NOMO-1 treated with DMSO at 0.1 percent for 48 hours (cell line): Measurements from ENCODE around the gene PAX5.

Source experiments
- DNase-seq: peaks from one replicate; lab custom pipeline; 2025; ENCODE audit not compliant: unreplicated experiment; lab: John Stamatoyannopoulos, UW

Gene PAX5

GRCh38 chr9:36988848-36989247, 45.2 kb downstream of the PAX5 start:
- DNase-seq, result no peak

DNA sequence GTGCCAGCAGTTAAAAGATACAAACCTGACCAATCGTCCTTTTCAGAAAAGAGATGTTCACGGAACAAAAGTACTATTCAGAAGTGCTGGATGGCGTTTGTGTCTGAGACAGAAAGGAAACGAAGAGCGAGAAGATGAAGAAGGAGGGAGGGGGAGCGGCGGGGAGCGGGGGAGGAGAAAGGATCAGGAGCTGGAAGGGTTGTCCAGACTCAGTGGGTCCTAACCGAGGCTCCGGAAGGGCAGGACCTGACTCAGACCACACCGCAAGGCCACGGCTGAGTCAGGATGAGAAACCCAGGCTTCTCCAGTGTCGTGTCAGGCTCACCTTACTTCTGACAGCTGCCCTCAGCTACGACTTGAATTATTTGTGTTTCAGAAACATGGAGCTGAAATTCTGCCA, 46.2 kb downstream of the PAX5 start:
- no peak for DNase-seq

- DNase-seq, result no peak
These were observed 46.7 kb downstream of the PAX5 start for GRCh38 chr9:36987409-36987808.

- no peak for DNase-seq
These were observed 47.3 kb downstream of the PAX5 start for GRCh38 chr9:36986468-36987408.

GRCh38 chr9:36985769-36986467, 48.1 kb downstream of the PAX5 start:
- no peak for DNase-seq

GRCh38 chr9:36985061-36985768, 48.9 kb downstream of the PAX5 start:
- no peak for DNase-seq

GRCh38 chr9:36980148-36980974, 53.7 kb downstream of the PAX5 start:
- no peak for DNase-seq

- DNase-seq, result no peak
These were observed 57.6 kb downstream of the PAX5 start for GRCh38 chr9:36976371-36977030.

- no peak for DNase-seq
These were observed 59.3 kb downstream of the PAX5 start for GRCh38 chr9:36974731-36975130.

GRCh38 chr9:36971935-36972488, 62.1 kb downstream of the PAX5 start:
- no peak for DNase-seq

- DNase-seq, result no peak
These were observed 63.8 kb downstream of the PAX5 start for GRCh38 chr9:36970007-36970888.

DNA sequence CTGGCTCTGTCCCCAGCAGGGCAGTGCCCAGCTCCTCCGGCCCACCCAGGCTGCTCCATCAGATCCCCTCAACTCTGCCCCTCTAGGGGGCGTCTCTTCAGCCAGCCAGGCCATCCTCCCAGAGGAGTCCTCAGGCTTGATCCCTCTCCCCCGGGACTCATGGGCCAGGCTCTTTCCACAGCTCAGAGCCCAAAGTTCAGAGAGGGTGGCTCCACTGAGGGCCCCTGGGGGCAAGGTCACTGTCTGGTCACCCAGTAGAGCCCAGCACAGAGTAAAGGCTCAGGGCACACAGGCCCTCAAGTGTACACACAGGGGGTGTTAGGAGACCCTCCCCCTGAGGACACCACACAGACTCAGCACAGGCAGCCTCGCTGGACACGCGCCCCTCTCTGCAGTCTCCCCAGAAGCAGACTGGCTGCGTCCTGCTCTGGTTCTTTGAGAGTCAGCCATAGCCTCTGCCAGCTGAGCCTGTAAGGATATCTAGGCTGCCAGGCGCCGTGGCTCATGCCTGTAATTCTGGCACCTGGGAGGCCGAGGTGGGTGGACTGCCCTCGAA, 64.8 kb downstream of the PAX5 start:
- DNase-seq, result no peak

GRCh38 chr9:36968574-36969215, 65.4 kb downstream of the PAX5 start:
- DNase-seq, result no peak

DNA sequence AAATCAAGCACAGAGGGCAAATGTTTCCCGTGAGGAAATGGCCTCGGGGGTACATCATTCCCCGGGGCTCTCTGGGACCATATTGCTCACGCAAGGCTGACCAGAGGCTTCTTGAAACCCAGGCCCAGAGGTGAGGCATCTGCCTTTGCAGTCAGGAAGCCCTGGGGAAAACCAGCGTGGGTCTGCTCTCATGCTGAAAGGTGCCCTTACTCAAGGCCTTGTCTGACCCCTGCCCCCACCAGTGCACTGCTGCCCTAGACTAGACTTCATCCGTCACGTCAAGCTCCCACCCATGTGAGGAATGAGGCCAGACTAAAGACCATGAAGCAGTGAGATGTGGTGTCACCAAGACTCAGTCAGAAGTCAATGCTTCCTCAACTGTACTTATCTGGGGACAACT, 66.1 kb downstream of the PAX5 start:
- DNase-seq, result no peak

DNA sequence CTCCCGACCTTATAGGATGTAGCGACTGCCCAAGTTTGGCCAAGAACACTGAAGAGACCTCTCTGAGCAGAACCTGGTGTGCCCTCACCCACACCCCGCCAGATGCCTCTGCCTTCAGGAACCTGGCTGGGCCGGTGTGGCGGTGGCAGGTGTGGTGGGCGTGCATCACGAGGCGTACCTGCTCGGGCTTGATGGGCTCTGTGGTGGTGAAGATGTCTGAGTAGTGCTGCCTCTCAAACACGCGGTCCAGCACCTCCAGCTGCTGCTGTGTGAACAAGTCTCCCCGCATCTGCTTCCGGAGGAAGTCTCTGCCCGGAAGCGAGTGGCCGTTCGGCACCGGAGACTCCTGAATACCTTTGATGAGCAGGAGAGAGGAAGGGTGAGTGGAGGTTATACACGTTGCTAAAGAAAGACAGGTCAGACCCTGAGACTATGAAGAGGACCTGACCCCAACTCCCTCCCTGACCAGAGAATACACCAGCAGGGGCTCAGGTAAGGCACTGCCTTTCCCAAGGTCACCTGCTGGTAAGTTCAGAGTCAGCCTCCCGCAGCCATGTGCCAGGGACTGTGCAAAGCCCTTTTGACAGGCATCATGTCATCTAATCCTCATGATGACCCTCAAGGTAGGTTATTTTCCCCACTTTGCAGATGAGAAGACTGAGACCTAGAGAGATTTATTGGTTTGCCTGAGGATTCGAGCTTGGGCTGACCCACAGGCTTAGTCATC, 67.5 kb downstream of the PAX5 start:
- no peak for DNase-seq

DNA sequence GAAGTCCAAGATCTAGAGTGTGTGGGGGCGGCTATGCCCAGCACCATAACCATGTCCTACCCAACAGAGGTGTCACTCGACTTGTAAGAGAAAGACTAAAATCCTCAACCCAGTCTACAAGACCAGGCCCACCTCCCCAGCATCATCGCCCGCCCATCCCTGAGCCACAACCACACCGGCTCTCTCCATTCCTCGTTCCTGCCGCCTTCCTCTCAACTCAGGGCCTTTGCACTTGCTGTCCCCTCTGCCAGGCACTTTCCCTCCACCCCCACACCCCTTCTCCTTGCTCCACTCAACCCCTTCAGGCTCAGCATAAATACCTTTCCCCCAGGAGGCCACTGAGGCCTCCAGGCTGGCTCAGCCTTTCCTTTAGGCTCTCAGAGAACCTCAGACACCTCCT, 69.3 kb downstream of the PAX5 start:
- DNase-seq, result no peak

DNA sequence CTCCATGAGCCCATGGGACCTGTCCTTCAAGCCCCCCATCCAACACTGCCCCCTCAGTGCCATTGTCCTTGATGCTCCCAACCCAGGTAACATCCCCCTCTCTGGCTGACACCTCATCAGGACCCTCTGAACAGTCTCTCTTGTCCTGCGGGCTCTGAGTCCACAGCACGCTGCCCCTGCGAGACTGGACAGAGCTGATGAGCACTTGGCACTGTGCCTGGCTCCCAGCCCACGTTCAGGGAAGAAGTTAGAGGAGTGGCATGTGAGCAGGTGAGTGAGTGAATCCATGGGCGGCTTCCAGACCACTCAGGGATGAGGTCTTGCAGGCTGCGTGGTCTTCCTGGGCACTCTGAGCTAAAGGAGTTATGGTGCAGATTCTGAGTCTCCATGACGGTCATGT, 70.7 kb downstream of the PAX5 start:
- no peak for DNase-seq

DNA sequence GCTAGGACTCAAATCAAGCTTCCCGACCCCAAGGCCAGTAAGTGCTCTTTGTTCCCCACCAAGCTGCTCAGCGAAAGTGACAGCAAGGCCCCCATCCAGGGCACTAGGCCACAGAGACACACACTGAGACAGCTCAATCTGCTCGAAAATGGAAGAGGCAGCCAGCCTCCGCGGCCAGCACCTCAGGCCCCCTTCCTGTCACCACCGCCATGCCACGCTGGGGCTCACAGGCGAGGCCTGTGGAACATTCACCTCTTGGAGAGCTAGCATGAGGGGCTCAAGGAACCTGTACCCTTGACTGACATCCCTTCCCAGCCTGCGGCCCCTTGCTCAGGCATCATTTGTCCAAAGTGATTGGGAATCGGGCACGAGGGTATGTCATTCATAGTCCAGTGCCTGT, 71.4 kb downstream of the PAX5 start:
- DNase-seq, result no peak
